NT2/D1 (cell line): ENCODE data around the gene TSPAN16.

ENCODE experiments used
- DNase-seq: peaks from one replicate; pipeline ENCODE4 v3.0.0-alpha.2; 2011; ENCODE audit warnings: low read depth, low spot score
- H3K27me3 ChIP-seq: 2 replicates; pipeline ENCODE4 v1.6.0; 2011; ENCODE audit warnings: mild to moderate bottlenecking; ENCODE audit not compliant: insufficient read length, insufficient read depth
- H3K36me3 ChIP-seq: 2 replicates; pipeline ENCODE4 v1.6.1; 2011; ENCODE audit warnings: mild to moderate bottlenecking, low read length, mixed read lengths; ENCODE audit not compliant: insufficient read depth, insufficient read length
- H3K4me1 ChIP-seq: 2 replicates; pipeline ENCODE4 v1.5.1; 2011; ENCODE audit not compliant: insufficient read depth, insufficient read length
- H3K4me3 ChIP-seq: 2 replicates; pipeline ENCODE4 v1.5.1; 2011; ENCODE audit warnings: low read depth; ENCODE audit not compliant: insufficient read length
- H3K9ac ChIP-seq: 2 replicates; pipeline ENCODE4 v1.6.0; 2011; ENCODE audit warnings: low read depth; ENCODE audit not compliant: insufficient read length
- H3K9me3 ChIP-seq: 2 replicates; pipeline ENCODE4 v1.5.1; 2011; ENCODE audit warnings: mild to moderate bottlenecking, low read length; ENCODE audit not compliant: insufficient read depth
- SUZ12 ChIP-seq: IDR thresholded peaks from 2 replicates; pipeline ENCODE4 v1.6.1; 2011; ENCODE audit not compliant: insufficient read length, insufficient read depth; ENCODE audit errors: extremely low read depth
- YY1 ChIP-seq: IDR thresholded peaks from 2 replicates; pipeline ENCODE4 v1.6.1; 2011; ENCODE audit not compliant: insufficient read length, insufficient read depth
- ZNF274 ChIP-seq: IDR thresholded peaks from 2 replicates; pipeline ENCODE4 v1.6.1; 2011; ENCODE audit warnings: mild to moderate bottlenecking, low read depth, low read length

TSPAN16 gene

GRCh38 chr19:11363881-11364280 lies 67.9 kb downstream of the TSPAN16 start:
- DNase-seq = no peak
- Histone ChIP-seq H3K36me3 (peaks cover 22% of the 10 kb centered on the region), H3K27me3 (no peaks in the 10 kb centered on the region), H3K9ac (no peak overlapping the region), H3K4me1 (peaks cover 17% of the 10 kb centered on the region), H3K9me3 (no peaks in the 10 kb centered on the region), H3K4me3 (no peak overlapping the region)
- TF ChIP-seq YY1 (no peak), SUZ12 (no peak), ZNF274 (no peak)

GRCh38 chr19:11364296-11364904 lies 68.4 kb downstream of the TSPAN16 start:
- H3K9me3 ChIP-seq = no peaks in the 10 kb centered on the region
- DNase-seq = no peak
- no peak for TF ChIP-seq SUZ12
- TF ChIP-seq YY1 = no peak
- no peak for TF ChIP-seq ZNF274
- H3K27me3 ChIP-seq = no peaks in the 10 kb centered on the region
- no peak overlapping the region for H3K4me3 ChIP-seq
- H3K4me1 ChIP-seq = peaks cover 17% of the 10 kb centered on the region
- no peak overlapping the region for H3K9ac ChIP-seq
- H3K36me3 ChIP-seq = peaks cover 22% of the 10 kb centered on the region

GRCh38 chr19:11364935-11365334 lies 69.0 kb downstream of the TSPAN16 start:
- TF ChIP-seq ZNF274 (no peak), SUZ12 (no peak), YY1 (no peak)
- DNase-seq = no peak

More at GRCh38 chr19:11364935-11365334, 69.0 kb downstream of the TSPAN16 start:
- peaks cover 18% of the 10 kb centered on the region for H3K36me3 ChIP-seq
- no peaks in the 10 kb centered on the region for H3K9me3 ChIP-seq
- peaks cover 17% of the 10 kb centered on the region for H3K4me1 ChIP-seq
- no peaks in the 10 kb centered on the region for H3K27me3 ChIP-seq
- H3K9ac ChIP-seq = no peak overlapping the region
- H3K4me3 ChIP-seq = no peak overlapping the region
